VCaP (cell line): Measurements from ENCODE around the gene RARA.

Source experiments
- H3K27ac ChIP-seq: fragments of 450-650 bp; 2 replicates; pipeline ENCODE4 v1.5.1; 2017
- CTCF ChIP-seq: fragments of 450-650 bp; conservative IDR thresholded peaks from 2 replicates; pipeline ENCODE4 v1.5.1; 2017; ENCODE audit warnings: mild to moderate bottlenecking, moderate library complexity

RARA gene

GRCh38 chr17:40347319-40348135 is 38.5 kb downstream of the RARA start:
- no peak for TF ChIP-seq CTCF
- H3K27ac ChIP-seq: no peak overlapping the region

- no peak for TF ChIP-seq CTCF
- no peak overlapping the region for H3K27ac ChIP-seq
These were observed 39.1 kb downstream of the RARA start for GRCh38 chr17:40348136-40348504.

- no peak overlapping the region for H3K27ac ChIP-seq
- no peak for TF ChIP-seq CTCF
These were observed 39.8 kb downstream of the RARA start for GRCh38 chr17:40348562-40349476.

GRCh38 chr17:40349477-40349894 is 40.5 kb downstream of the RARA start:
- TF ChIP-seq CTCF: no peak
- no peak overlapping the region for H3K27ac ChIP-seq

GRCh38 chr17:40349895-40350688 is 41.1 kb downstream of the RARA start:
- H3K27ac ChIP-seq: no peak overlapping the region
- TF ChIP-seq CTCF: no peak

GRCh38 chr17:40350689-40351358 is 41.8 kb downstream of the RARA start:
- no peak overlapping the region for H3K27ac ChIP-seq
- no peak for TF ChIP-seq CTCF
